B cell (primary cell): ENCODE data around the gene C6orf58.

Source experiments
- CTCF ChIP-seq: fragments of 200-600 bp; IDR thresholded peaks from one replicate; pipeline ENCODE4 v1.8.0; 2022; ENCODE audit warnings: antibody characterized with exemption, mild to moderate bottlenecking
- EZH2 ChIP-seq: IDR thresholded peaks from 2 replicates; pipeline ENCODE4 v1.6.1; 2012; ENCODE audit warnings: borderline replicate concordance, low read depth, mild to moderate bottlenecking, moderate library complexity, low read length; ENCODE audit not compliant: insufficient read depth, poor library complexity, severe bottlenecking

DNA sequence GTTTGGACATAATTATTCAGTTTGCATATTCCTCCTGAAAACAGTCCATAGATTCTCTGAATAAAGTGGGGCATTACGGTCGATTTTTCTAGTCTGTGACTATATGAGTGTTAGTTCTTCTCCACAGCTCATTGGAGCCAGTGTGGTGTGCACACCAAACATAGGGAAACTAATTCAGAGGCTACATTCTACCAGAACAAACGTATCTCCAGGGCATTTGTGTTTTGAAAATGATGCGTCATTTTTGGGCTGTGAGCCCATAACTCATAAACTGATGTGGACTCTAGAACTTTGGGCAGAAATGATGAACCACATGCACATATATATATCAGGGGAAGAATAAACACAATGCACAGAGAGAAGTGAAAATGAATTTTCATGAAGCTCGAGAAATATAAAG, 41.8 kb downstream of the C6orf58 start:
- TF ChIP-seq EZH2: no peak
- TF ChIP-seq CTCF: no peak
